H1 (cell line): Measurements from ENCODE around the gene POLN. TPM values are rescaled to one million over a fixed set of nuclear protein-coding genes. Genes with fewer than 3 reads are reported as not detected.

Experiments used
- CHD2 ChIP-seq: IDR thresholded peaks from 2 replicates; pipeline ENCODE4 v1.6.1; 2012; ENCODE audit warnings: low read length, improper control_type of control experiment
- CHD7 ChIP-seq: fragments of 300-600 bp; sonication (generic); IDR thresholded peaks from 2 replicates; pipeline ENCODE4 v1.7.1; 2012; ENCODE audit warnings: low read length, moderate library complexity, mild to moderate bottlenecking, inconsistent platforms; ENCODE audit not compliant: insufficient replicate concordance
- E2F6 ChIP-seq: IDR thresholded peaks from 2 replicates; pipeline ENCODE4 v1.6.1; 2012; ENCODE audit warnings: inconsistent platforms
- HDAC2 ChIP-seq, 2 experiments: fragments of 300-600 bp in 1 of 2; sonication (generic) in 1 of 2; IDR thresholded peaks; 2 replicates each; pipeline ENCODE4 v1.6.1; 2011 to 2012; ENCODE audit warnings: low read depth in 2 of 2, low read length in 2 of 2, mild to moderate bottlenecking in 2 of 2, moderate library complexity in 2 of 2, borderline replicate concordance in 1 of 2, inconsistent platforms in 1 of 2
- HDAC6 ChIP-seq: IDR thresholded peaks from one replicate; pipeline ENCODE4 v1.7.1; 2012; ENCODE audit warnings: low read depth, mild to moderate bottlenecking, inconsistent platforms, low read length, moderate library complexity
- RAD21 ChIP-seq, 2 experiments: IDR thresholded peaks in 1 of 2; conservative IDR thresholded peaks in 1 of 2; 2 replicates each; pipeline ENCODE4 v1.6.1; 2011; ENCODE audit warnings: low read depth in 2 of 2, low read length in 2 of 2, improper control_type of control experiment in 1 of 2, inconsistent platforms in 1 of 2, mild to moderate bottlenecking in 1 of 2, moderate library complexity in 1 of 2
- SP2 ChIP-seq: IDR thresholded peaks from 2 replicates; pipeline ENCODE4 v1.6.1; 2012; ENCODE audit warnings: mild to moderate bottlenecking, low read length, inconsistent platforms
- polyA plus RNA-seq, 7 experiments: library from polyadenylated mRNA; depleted of rRNA in 3 of 7; stranded (reverse) in 5 of 7; unstranded in 2 of 7; fragments of >200 nt in 5 of 7; fragments of 200-250 nt in 2 of 7; gene quantifications; 1 replicate in 5 of 7; 2 replicates in 1 of 7; 4 replicates in 1 of 7; pipeline versions ENCODE4 v1.2.1 to v1.2.3, GENCODE V29; 2011 to 2013; ENCODE audit warnings: missing spikeins in 2 of 7, mixed read lengths in 2 of 7
- total RNA-seq: library from RNA; stranded (reverse); fragmentation: NEBNext Ultra II Directional; extraction: Animal tissue kit (Norgen Biotek cat#: 25700); gene quantifications from 2 replicates; pipeline ENCODE4 v1.2.1, GENCODE V29; 2021

POLN gene
- total and polyA plus RNA-seq, 2 of the 8 experiments (the other 6 are each of a cell fraction or from before 2014, with no cell fraction given): 0.98 to 1.5 TPM

- TF ChIP-seq CHD7 (no peak), CHD2 (no peak), HDAC6 (no peak), HDAC2 (IDR thresholded peaks at IDR 0.05; ENCODE audit: borderline replicate concordance in 1 of 2, low read depth in 2 of 2, low read length in 2 of 2) (no peak), SP2 (no peak), E2F6 (no peak), RAD21 (IDR thresholded peaks at IDR 0.05 in 1 of 2, conservative IDR thresholded peaks at IDR 0.05 in 1 of 2; ENCODE audit: low read depth in 2 of 2, low read length in 2 of 2) (no peak)
Observed at GRCh38 chr4:2093265-2093664, 148.7 kb downstream of the POLN start (continued).
